Kidney (tissue), 14 donors: Measurements from ENCODE around the gene PPP1R12B. TPM values are rescaled to one million over a fixed set of nuclear protein-coding genes. Genes with fewer than 3 reads are reported as not detected.
A peak's percentile ranks its signal among the peaks of the same experiment; 100 is the strongest.

ENCODE experiments used
- DNase-seq, 5 donors: peaks; one replicate each; pipeline ENCODE4 v3.0.0-alpha.2; 2013 to 2020
- FAIRE-seq: peaks from 2 replicates; lab custom pipeline; 2012; peaks lifted over from hg19 to GRCh38; lab: Jason Lieb, UNC
- H3K27ac ChIP-seq, 2 donors: one replicate each; pipeline ENCODE4 v1.7.0; 2013; ENCODE audit warnings: low read depth in 2 of 2, low read length in 2 of 2, inconsistent platforms in 1 of 2
- H3K27me3 ChIP-seq: one replicate; pipeline ENCODE4 v1.7.1; 2013; ENCODE audit warnings: low read length, inconsistent platforms; ENCODE audit not compliant: control insufficient read depth, insufficient read depth
- H3K36me3 ChIP-seq, 3 donors: one replicate each; pipeline versions ENCODE4 v1.7.0 to v1.7.1; 2013; ENCODE audit warnings: low read length in 3 of 3, control low read depth in 1 of 3, inconsistent platforms in 1 of 3; ENCODE audit not compliant: insufficient read depth in 3 of 3, control insufficient read depth in 2 of 3
- H3K4me1 ChIP-seq, 3 donors: one replicate each; pipeline versions ENCODE4 v1.7.0 to v1.7.1; 2013; ENCODE audit warnings: low read length in 3 of 3, inconsistent platforms in 1 of 3, low read depth in 1 of 3; ENCODE audit not compliant: control insufficient read depth in 2 of 3, insufficient read depth in 2 of 3
- H3K4me3 ChIP-seq, 3 donors: one replicate each; pipeline versions ENCODE4 v1.7.0 to v1.8.1; 2013; ENCODE audit warnings: low read length in 3 of 3, control low read depth in 1 of 3, inconsistent platforms in 1 of 3
- H3K9ac ChIP-seq, 3 donors: one replicate each; pipeline versions ENCODE4 v1.7.0 to v1.7.1; 2013; ENCODE audit warnings: low read length in 3 of 3, control low read depth in 1 of 3, inconsistent platforms in 1 of 3
- H3K9me3 ChIP-seq, 3 donors: one replicate each; pipeline versions ENCODE4 v1.7.0 to v1.7.1; 2013; ENCODE audit warnings: low read length in 3 of 3, control low read depth in 1 of 3, inconsistent platforms in 1 of 3; ENCODE audit not compliant: control insufficient read depth in 2 of 3, insufficient read depth in 1 of 3
- intact Hi-C: fragments of 100-400 bp; cut with DNase I; formaldehyde crosslinking; loops from one replicate; pipeline ENCODE4 v1.11.1; 2022
- polyA plus RNA-seq: library from polyadenylated mRNA; stranded (reverse); fragments of 350-450 nt; fragmentation: Illumina TruSeq; extraction: RNeasy Lipid Tissue Mini Kit (QIAGEN cat#74804); gene quantifications from one replicate; pipeline ENCODE4 v1.2.3, GENCODE V29; 2014; ENCODE audit warnings: low read depth, low replicate concordance; ENCODE audit not compliant: insufficient read depth
- total RNA-seq: library from RNA; stranded (reverse); fragmentation: NEBNext Ultra II Directional; extraction: Animal tissue kit (Norgen Biotek cat#: 25700); gene quantifications from one replicate; pipeline ENCODE4 v1.2.1, GENCODE V29; 2021
- TF ChIP-seq, protein P1 (sequence below): IDR thresholded peaks from 3 replicates; pipeline ENCODE4 v1.5.1; 2012; ENCODE audit warnings: mild to moderate bottlenecking, moderate library complexity, borderline replicate concordance; ENCODE audit not compliant: insufficient read depth; ENCODE audit errors: extremely low read depth
- donor health status: control.
- donor health status: control.
- donor health status: control.
- donor health status: control.
- donor health status: control.
- donor health status: DM: yes; HTN: yes; CAD: no.
- donor health status: Normal renal cell carcinoma (clear cell type).

Gene PPP1R12B
- total and polyA plus RNA-seq, 2 donors from 2014 or later = 5.7 to 40.0 TPM

DNA sequence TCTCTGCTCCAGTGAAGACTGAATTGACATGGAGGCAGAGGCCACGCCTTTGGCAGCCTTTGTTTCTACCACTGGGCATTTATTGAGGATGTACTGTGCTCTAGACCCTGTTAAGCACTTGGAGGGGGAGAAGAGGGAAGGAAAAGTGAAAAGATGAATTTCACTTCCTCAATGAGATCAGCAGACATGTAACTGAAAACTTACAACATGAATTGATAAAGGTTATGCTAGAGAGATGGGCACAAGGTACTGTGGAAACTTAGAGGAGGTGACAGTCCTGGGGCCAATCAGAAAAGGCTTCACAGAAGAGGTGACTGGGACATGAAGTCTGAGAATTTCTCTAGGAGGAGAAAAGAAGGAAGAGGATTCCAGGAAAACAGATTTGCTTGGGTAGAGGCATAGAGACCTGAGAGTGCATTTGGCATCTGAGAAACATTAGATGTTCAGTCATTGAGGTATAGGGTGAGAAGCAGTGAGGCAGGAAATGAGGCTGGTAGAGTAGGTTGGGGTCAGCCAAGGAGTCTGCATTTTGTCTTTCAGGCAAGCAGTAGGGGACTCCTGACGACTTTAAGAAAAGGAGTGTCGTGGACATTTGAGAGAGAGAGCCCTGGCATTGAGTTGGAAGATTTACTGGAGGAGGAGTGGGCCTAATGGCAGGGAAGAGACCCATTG lies 248.7 kb downstream of the PPP1R12B start:
- H3K4me1 ChIP-seq = no peaks in the 10 kb centered on the region
- H3K27me3 ChIP-seq = no peaks in the 10 kb centered on the region
- intact Hi-C loops = no loop called here
- H3K36me3 ChIP-seq = peaks cover 0 to 3% (median 0%) of the 10 kb centered on the region in 3 donors
- H3K27ac ChIP-seq = no peak overlapping the region
- no peak overlapping the region for H3K9ac ChIP-seq
- TF ChIP-seq, protein P1, sequence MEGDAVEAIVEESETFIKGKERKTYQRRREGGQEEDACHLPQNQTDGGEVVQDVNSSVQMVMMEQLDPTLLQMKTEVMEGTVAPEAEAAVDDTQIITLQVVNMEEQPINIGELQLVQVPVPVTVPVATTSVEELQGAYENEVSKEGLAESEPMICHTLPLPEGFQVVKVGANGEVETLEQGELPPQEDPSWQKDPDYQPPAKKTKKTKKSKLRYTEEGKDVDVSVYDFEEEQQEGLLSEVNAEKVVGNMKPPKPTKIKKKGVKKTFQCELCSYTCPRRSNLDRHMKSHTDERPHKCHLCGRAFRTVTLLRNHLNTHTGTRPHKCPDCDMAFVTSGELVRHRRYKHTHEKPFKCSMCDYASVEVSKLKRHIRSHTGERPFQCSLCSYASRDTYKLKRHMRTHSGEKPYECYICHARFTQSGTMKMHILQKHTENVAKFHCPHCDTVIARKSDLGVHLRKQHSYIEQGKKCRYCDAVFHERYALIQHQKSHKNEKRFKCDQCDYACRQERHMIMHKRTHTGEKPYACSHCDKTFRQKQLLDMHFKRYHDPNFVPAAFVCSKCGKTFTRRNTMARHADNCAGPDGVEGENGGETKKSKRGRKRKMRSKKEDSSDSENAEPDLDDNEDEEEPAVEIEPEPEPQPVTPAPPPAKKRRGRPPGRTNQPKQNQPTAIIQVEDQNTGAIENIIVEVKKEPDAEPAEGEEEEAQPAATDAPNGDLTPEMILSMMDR = no peak
- no peak overlapping the region for H3K4me3 ChIP-seq
- H3K9me3 ChIP-seq = no peaks in the 10 kb centered on the region
- no peak for DNase-seq
- FAIRE-seq = no peak

DNA sequence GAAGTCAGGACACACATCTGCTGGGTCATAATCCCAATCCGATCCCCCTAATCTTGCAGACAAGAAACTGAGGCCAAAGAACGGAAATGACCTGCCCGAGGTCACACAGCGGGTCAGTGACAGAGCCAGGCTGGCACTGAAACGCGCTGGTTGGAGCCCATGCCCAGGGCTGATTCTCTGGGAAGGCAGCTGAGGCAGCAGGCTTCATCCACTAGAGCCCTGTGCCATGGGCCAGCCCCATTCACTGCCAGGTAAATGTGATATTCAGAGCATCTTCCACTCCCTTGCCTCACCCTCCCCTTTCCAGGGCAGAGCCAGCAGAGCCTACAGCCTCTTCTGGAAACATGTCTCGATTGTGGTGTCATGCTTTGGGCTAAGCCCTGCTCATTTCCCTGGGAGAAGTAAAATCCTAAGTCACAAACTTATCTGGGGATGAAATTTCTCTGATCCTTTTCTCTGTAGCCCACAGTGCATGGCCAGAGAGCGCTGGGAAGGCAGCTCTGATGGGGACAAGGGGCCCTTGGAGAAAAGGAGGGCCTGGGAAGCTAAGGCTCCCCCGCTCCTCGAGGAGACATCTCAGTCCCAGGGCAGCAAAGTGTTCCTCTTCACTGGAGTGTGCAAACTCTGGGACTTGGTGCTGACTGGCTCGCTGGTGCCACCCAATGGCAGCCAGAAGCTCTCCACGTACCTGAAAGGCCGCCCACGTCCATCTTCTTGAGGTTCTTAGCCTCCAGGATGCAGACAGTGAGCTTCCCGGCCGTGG lies 251.4 kb downstream of the PPP1R12B start:
- intact Hi-C loops = no loop called here
- Histone ChIP-seq H3K9me3 (no peaks in the 10 kb centered on the region), H3K36me3 (no peaks in the 10 kb centered on the region), H3K4me1 (no peaks in the 10 kb centered on the region), H3K27ac (no peak overlapping the region), H3K9ac (no peak overlapping the region), H3K27me3 (no peaks in the 10 kb centered on the region), H3K4me3 (no peak overlapping the region)
- TF ChIP-seq, protein P1 = peak; percentile 77
- peak; percentile 82 to 87 (median 85) for DNase-seq
- FAIRE-seq = no peak

- TF ChIP-seq, protein P1 = no peak
- H3K4me1 ChIP-seq = no peaks in the 10 kb centered on the region
- no peaks in the 10 kb centered on the region for H3K36me3 ChIP-seq
- H3K27ac ChIP-seq = no peak overlapping the region
- no peaks in the 10 kb centered on the region for H3K27me3 ChIP-seq
- no peaks in the 10 kb centered on the region for H3K9me3 ChIP-seq
- DNase-seq (no peak), FAIRE-seq (no peak)
- intact Hi-C loops = no loop called here
- no peak overlapping the region for H3K4me3 ChIP-seq
- H3K9ac ChIP-seq = no peak overlapping the region
Observed at GRCh38 chr1:202600432-202601041, 252.0 kb downstream of the PPP1R12B start.
